HG02973 (cell line): Measurements from ENCODE around the gene MAGEA8.
"Not testable (repeated sequence)": the region's sequence is repeated elsewhere in the genome, so short reads cannot be mapped to it uniquely, and the experiment has no call there.

Source experiments
- ATAC-seq: cut with Tn5 transposase; IDR thresholded peaks from one replicate; pipeline ENCODE4 v1.9.1; 2021; ENCODE audit warnings: moderate library complexity; ENCODE audit not compliant: unreplicated experiment

The MAGEA8 gene

GRCh38 chrX:149903889-149904748, 23.1 kb downstream of the MAGEA8 start:
- ATAC-seq, result peak; percentile 83

DNA sequence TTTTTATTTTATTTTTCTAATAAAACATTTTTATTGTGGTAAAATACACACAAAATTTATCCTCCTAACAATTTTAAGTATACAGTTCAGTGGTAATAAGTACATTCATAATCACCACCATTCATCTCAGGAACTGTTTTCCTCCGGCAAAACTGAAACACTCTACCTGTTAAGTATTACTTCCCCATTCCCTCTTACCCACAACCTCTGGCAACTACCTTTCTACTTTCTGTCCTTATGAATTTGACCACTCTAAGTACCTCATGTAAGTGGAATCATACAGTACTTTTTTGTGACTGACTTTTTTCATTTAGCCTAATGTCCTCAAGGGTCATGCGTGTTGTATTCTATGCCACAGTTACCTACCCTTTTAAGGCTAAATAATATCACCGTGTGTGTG, 27.3 kb downstream of the MAGEA8 start:
- peak; percentile 65 for ATAC-seq

- ATAC-seq, result no peak
Measured at GRCh38 chrX:149908727-149909126, 27.7 kb downstream of the MAGEA8 start.

DNA sequence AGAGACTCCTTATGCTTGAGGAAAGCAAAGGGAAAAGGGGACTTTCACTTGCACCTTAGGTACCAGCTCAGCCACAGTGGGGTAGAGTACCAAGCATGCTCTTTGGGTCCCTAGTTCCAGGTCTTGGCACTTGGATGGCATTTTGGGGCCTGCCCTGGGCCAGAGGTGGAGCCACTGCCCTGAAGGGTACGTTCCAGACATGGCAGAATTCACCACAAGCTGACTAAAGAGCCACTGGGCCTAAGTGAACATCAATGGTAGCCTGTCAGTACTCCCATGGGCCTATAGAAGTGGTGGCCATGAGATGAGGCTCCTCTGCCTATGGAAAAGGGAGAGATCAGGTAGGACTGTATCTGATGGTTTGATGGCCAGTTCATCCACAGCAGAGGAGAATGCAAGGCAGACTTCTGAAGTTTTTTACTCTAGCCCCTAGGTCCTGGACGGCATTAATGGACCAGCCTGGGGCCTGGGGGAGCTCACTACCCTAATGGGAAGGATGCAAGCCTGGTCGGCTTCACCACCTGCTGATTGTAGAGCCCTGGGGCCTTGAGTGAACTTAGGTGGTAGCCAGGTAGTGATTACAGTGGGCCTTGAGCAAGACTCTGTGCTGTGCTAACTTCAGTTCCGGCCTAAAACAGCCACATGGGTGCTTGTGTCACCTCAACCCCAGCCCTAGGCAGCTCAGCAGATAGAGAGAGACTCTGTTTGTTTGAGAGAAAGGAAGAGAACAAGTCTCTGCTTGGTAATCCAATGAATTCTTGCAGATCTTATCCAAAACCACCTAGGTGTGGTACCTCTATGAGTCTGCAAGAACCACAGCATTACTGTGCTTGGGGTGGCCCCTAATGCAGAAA, 28.6 kb downstream of the MAGEA8 start:
- ATAC-seq, result no peak

- no peak for ATAC-seq
Measured at GRCh38 chrX:149910178-149910695, 29.3 kb downstream of the MAGEA8 start.

DNA sequence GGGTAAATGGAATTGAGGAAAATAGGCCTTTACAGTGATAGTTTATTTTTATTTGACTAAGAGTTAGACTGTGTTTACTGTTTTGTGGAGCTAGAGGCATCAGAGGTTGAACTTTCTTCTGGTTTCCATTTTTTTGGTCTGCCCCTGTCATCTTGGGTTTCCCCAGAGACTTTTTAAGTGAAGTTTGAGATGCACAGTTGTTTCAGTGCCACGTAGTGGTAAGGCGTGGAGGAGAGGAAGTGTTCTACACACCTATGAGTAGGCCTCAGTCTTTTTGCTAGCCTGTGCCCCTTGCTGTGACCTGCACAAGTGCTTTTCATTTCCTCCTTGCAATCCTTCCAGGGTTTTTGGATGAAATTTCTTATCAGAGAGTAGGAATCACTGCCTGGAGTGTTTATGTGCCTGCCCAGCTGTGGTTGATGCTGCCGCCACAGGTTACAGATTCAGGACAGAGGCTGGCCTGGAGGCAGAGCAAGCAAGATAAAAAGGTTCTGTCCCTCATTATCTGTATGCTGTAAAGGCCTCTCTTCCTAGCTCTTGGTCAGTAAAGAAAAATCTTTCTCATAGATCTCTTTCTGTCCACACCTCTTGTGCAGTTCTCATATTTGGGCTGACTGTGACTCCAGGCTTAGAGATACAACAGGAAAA, 35.9 kb downstream of the MAGEA8 start:
- peak; percentile 96 for ATAC-seq

- not testable (repeated sequence) for ATAC-seq
Measured at GRCh38 chrX:149923836-149924235, 42.9 kb downstream of the MAGEA8 start.

- not testable (repeated sequence) for ATAC-seq
Measured at GRCh38 chrX:149924434-149924833, 43.5 kb downstream of the MAGEA8 start.

DNA sequence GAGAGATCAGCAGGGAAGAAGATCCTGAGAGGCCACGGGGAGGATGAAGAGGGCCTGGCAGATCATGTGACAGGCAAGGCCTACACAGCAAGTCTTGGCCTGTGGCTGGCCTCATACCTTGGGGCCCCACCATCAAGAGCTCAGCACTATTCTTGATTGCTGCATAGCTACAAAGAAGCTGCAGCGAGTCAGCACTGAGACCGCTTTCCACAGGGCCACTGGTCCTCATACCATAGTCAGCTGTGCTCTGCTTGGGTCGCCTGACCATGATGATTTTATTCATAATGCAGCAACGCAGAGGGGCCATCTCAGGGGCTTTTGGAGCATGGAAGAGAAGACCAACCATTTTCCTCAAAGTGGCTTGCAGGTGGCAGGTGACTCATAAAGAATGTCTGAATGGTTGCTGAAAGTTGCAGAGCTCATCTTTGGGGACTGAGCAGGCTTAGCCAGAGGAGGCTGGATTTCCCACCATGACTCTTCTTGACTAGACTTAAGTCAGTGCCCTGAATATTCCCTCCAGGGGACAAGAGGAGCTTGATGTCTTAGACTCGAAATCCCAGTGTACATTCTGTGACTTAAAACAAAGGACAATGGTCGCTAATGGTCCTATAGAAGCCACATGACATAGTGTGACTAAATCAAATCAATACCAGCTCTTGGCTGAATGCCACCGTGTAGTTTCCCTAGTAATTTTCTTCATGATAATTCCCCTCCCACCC, 46.4 kb downstream of the MAGEA8 start:
- peak; percentile 49 for ATAC-seq

DNA sequence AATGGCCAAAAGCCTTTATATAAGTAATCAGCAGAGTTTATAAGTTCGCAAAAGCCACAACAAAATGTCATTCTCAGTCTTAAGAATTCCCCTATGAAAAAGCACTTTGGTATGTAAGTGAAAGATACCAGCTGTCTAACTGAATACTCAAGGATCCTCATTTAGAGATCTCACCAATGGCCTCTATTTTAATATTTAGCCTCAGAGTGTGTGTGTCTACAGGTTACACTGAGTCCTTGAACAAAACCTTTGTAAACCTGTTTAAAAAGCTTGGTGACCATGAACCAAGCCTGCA, 46.9 kb downstream of the MAGEA8 start:
- peak; percentile 33 for ATAC-seq

DNA sequence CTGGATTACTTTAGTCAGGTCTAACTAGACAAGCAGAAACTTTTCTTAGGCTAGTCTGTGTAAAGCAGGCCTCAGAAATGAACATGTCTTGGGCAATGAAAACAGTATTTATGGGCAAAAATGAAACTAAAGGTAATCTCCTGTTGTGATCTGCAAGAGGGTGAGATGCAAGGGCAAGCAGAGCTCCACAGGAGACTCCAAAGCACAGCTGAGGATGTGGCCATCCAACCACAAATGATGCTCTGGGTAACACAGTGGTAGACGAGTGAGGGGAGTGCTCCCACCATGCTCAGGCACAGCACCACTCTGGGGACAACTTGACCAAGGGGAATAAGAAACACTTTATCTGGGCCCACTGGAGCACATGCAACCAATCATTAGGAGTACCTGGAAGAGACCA, 47.7 kb downstream of the MAGEA8 start:
- not testable (repeated sequence) for ATAC-seq

- ATAC-seq, result not testable (repeated sequence)
Measured at GRCh38 chrX:149929400-149929799, 48.4 kb downstream of the MAGEA8 start, which contains the start of gene HSFX4. Gene HSFX4, plus strand, starts transcription at chrX:149929573. Its CDS starts 72 bp downstream, at chrX:149929645.

GRCh38 chrX:149931355-149931754, 50.4 kb downstream of the MAGEA8 start:
- ATAC-seq, result not testable (repeated sequence)

- ATAC-seq, result not testable (repeated sequence)
Measured at GRCh38 chrX:149932150-149932549, 51.2 kb downstream of the MAGEA8 start.

DNA sequence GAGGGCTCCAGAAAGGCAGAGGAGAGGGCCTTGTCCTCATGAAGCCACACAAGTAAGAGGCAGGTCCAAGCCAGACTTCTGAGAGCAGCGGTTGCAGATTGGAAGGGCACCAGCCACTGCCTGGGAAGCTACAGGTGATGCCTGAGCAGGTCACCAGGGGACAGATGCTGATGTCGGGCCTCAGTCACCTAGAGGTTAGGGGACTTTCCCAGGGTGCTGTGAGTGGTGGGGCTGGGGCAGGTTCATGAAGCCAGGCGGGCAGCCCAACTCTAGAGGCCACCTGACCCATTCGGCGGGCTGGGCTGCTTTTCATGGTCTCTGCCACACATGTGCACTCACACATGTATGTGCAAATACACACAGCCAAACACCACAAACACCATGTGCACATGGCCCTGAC, 52.0 kb downstream of the MAGEA8 start:
- ATAC-seq, result not testable (repeated sequence)

DNA sequence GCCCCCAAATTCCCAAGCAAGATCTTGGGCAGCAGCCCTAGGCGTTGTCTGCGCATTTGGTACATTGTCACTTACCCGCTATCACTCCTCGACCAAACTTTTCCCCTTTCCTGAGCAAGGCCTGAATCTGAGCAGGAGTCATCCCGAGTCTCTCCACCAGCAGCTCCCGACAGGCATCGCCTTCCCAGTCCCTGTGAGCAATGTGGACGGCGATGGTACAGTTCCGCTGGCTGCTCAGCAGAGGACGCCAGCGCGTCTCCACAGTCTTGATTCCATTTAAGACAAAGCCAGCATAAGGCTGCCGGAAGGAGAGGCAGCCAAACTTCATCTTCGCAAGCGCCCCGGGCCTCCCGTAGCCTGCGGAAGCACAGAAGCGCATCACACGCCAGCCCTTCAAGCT, 52.6 kb downstream of the MAGEA8 start:
- ATAC-seq, result not testable (repeated sequence)
